HepG2 (cell line): ENCODE results near the gene AGBL3. TPM values are rescaled to one million over a fixed set of nuclear protein-coding genes. Genes with fewer than 3 reads are reported as not detected.

Experiments used
- AKAP8 ChIP-seq: sonication (generic); formaldehyde crosslinking; IDR thresholded peaks from 2 replicates; pipeline ENCODE4 v1.5.1; 2020; ENCODE audit warnings: mild to moderate bottlenecking, missing genetic modification reagents
- CREM ChIP-seq, 2 experiments: sonication (generic) in 1 of 2; formaldehyde crosslinking in 1 of 2; IDR thresholded peaks; 2 replicates each; pipeline versions ENCODE4 v1.4.0 to v1.6.1; 2016 to 2020; ENCODE audit warnings: antibody characterized with exemption in 1 of 2, mild to moderate bottlenecking in 1 of 2, missing genetic modification reagents in 1 of 2
- EZH2 ChIP-seq: conservative IDR thresholded peaks from 2 replicates; pipeline ENCODE4 v1.6.1; 2012; ENCODE audit warnings: mild to moderate bottlenecking, low read depth, low read length, moderate library complexity
- HDAC6 ChIP-seq: fragments of 200-600 bp; sonication (generic); IDR thresholded peaks from 2 replicates; pipeline ENCODE4 v1.7.0; 2017; ENCODE audit warnings: mild to moderate bottlenecking, antibody characterized with exemption, low read length, low read depth
- NONO ChIP-seq, 2 experiments: fragments of 450-650 bp in 1 of 2; sonication (generic) in 1 of 2; formaldehyde crosslinking in 1 of 2; IDR thresholded peaks in 1 of 2; conservative IDR thresholded peaks in 1 of 2; 2 replicates each; pipeline versions ENCODE4 v1.6.1 to v1.8.0; 2017 to 2022; ENCODE audit warnings: mild to moderate bottlenecking in 1 of 2, missing genetic modification reagents in 1 of 2, moderate library complexity in 1 of 2
- NR2F2 ChIP-seq: IDR thresholded peaks from 2 replicates; pipeline ENCODE4 v1.6.1; 2012; ENCODE audit warnings: low read depth, inconsistent platforms, borderline replicate concordance
- REXO4 ChIP-seq: sonication (generic); formaldehyde crosslinking; IDR thresholded peaks from 2 replicates; pipeline ENCODE4 v1.8.0; 2022; ENCODE audit warnings: missing genetic modification reagents, mild to moderate bottlenecking, borderline replicate concordance
- ZMYM3 ChIP-seq: sonication (generic); formaldehyde crosslinking; IDR thresholded peaks from 2 replicates; pipeline ENCODE4 v1.5.1; 2020; ENCODE audit warnings: mild to moderate bottlenecking, missing genetic modification reagents
- ZNF160 ChIP-seq: sonication (generic); formaldehyde crosslinking; IDR thresholded peaks from 2 replicates; pipeline ENCODE4 v1.8.0; 2022; ENCODE audit warnings: mild to moderate bottlenecking, inconsistent platforms, missing genetic modification reagents
- ZNF263 ChIP-seq: sonication (generic); formaldehyde crosslinking; IDR thresholded peaks from 2 replicates; pipeline ENCODE4 v1.4.0; 2020; ENCODE audit warnings: missing genetic modification reagents
- ZNF432 ChIP-seq: sonication (generic); formaldehyde crosslinking; IDR thresholded peaks from 2 replicates; pipeline ENCODE4 v1.5.0; 2020; ENCODE audit warnings: missing genetic modification reagents, mild to moderate bottlenecking, borderline replicate concordance
- ZNF841 ChIP-seq: sonication (generic); formaldehyde crosslinking; IDR thresholded peaks from 2 replicates; pipeline ENCODE4 v1.8.1; 2023; ENCODE audit warnings: missing genetic modification reagents, borderline replicate concordance
- polyA plus RNA-seq, 8 experiments: library from polyadenylated mRNA; depleted of rRNA in 3 of 8; stranded (reverse) in 7 of 8; unstranded in 1 of 8; fragments of >200 nt; fragmentation: Illumina TruSeq in 4 of 8; extraction: Trizol in 4 of 8; gene quantifications; 2 replicates each; pipeline versions ENCODE4 v1.2.1 to v1.2.3, GENCODE V29; 2011 to 2016; ENCODE audit warnings: low read depth in 4 of 8, missing spikeins in 1 of 8, mixed read lengths in 1 of 8; ENCODE audit not compliant: insufficient read depth in 1 of 8
- total RNA-seq, 5 experiments: library from RNA; depleted of rRNA; stranded (reverse); fragments of >200 nt; fragmentation: Illumina TruSeq; extraction: Trizol; gene quantifications; 2 replicates each; pipeline ENCODE4 v1.2.3, GENCODE V29; 2016; ENCODE audit warnings: low read depth in 1 of 5
- TF ChIP-seq, protein P1 (sequence below): sonication (generic); formaldehyde crosslinking; IDR thresholded peaks from 2 replicates; pipeline ENCODE4 v1.9.0; 2021; ENCODE audit warnings: mild to moderate bottlenecking, missing genetic modification reagents
- TF ChIP-seq, protein P2 (sequence below): sonication (generic); formaldehyde crosslinking; IDR thresholded peaks from 2 replicates; pipeline ENCODE4 v1.4.0; 2020; ENCODE audit warnings: mild to moderate bottlenecking, low read depth, missing genetic modification reagents
- TF ChIP-seq, protein P3 (sequence below): sonication (generic); formaldehyde crosslinking; IDR thresholded peaks from 2 replicates; pipeline ENCODE4 v1.8.1; 2023; ENCODE audit warnings: mild to moderate bottlenecking, missing genetic modification reagents, borderline replicate concordance

Gene AGBL3
- total and polyA plus RNA-seq, 2 of the 13 experiments (the other 11 are each of a cell fraction or from before 2014, with no cell fraction given): 2.2 to 7.2 TPM

DNA sequence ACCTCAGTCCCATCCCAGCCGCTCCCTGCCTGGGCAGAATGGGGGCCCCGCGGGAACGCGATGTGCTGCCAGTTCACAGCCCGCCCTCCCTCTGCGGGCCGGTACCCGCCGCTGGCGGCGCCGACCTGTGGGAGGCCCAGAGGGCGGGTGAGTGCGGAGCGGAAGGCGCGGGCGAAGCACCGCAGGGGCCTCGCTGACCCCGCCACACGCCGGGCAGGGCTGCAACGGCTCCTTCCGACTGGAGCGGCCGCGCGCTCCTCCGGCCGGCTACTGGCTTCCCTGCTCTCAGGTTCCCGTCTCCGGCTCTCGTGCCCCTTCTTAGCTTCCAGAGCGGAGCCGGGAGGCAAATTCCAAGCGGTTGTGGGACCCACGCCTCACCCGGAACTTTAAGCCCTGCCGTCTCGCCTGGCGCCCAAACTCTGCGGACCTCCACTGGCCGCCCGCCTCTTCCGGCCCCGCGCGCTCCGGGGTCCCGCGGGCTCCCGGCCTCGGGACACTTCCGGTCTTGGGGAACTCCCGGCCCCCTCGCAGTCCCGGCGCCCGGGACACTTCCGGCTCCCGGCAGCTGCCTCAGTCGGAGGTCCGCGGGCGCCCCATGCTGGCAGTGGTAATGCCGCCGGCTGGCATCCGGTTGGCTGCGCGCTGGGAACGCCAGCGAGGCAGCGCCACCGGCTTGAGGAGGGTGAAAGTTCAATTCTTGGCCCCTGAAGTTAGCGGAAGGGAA lies 184.1 kb downstream of the AGBL3 start, which contains the start of gene CYREN (continued):
- TF ChIP-seq, protein P1, sequence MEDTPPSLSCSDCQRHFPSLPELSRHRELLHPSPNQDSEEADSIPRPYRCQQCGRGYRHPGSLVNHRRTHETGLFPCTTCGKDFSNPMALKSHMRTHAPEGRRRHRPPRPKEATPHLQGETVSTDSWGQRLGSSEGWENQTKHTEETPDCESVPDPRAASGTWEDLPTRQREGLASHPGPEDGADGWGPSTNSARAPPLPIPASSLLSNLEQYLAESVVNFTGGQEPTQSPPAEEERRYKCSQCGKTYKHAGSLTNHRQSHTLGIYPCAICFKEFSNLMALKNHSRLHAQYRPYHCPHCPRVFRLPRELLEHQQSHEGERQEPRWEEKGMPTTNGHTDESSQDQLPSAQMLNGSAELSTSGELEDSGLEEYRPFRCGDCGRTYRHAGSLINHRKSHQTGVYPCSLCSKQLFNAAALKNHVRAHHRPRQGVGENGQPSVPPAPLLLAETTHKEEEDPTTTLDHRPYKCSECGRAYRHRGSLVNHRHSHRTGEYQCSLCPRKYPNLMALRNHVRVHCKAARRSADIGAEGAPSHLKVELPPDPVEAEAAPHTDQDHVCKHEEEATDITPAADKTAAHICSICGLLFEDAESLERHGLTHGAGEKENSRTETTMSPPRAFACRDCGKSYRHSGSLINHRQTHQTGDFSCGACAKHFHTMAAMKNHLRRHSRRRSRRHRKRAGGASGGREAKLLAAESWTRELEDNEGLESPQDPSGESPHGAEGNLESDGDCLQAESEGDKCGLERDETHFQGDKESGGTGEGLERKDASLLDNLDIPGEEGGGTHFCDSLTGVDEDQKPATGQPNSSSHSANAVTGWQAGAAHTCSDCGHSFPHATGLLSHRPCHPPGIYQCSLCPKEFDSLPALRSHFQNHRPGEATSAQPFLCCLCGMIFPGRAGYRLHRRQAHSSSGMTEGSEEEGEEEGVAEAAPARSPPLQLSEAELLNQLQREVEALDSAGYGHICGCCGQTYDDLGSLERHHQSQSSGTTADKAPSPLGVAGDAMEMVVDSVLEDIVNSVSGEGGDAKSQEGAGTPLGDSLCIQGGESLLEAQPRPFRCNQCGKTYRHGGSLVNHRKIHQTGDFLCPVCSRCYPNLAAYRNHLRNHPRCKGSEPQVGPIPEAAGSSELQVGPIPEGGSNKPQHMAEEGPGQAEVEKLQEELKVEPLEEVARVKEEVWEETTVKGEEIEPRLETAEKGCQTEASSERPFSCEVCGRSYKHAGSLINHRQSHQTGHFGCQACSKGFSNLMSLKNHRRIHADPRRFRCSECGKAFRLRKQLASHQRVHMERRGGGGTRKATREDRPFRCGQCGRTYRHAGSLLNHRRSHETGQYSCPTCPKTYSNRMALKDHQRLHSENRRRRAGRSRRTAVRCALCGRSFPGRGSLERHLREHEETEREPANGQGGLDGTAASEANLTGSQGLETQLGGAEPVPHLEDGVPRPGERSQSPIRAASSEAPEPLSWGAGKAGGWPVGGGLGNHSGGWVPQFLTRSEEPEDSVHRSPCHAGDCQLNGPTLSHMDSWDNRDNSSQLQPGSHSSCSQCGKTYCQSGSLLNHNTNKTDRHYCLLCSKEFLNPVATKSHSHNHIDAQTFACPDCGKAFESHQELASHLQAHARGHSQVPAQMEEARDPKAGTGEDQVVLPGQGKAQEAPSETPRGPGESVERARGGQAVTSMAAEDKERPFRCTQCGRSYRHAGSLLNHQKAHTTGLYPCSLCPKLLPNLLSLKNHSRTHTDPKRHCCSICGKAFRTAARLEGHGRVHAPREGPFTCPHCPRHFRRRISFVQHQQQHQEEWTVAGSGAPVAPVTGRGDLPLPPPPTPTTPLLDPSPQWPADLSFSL (CRISPR knock-in tag): no peak
- TF ChIP-seq, protein P2, sequence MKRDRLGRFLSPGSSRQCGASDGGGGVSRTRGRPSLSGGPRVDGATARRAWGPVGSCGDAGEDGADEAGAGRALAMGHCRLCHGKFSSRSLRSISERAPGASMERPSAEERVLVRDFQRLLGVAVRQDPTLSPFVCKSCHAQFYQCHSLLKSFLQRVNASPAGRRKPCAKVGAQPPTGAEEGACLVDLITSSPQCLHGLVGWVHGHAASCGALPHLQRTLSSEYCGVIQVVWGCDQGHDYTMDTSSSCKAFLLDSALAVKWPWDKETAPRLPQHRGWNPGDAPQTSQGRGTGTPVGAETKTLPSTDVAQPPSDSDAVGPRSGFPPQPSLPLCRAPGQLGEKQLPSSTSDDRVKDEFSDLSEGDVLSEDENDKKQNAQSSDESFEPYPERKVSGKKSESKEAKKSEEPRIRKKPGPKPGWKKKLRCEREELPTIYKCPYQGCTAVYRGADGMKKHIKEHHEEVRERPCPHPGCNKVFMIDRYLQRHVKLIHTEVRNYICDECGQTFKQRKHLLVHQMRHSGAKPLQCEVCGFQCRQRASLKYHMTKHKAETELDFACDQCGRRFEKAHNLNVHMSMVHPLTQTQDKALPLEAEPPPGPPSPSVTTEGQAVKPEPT (CRISPR knock-in tag): 0 out of 2 replicates have a peak, but pooled peaks have one; percentile 35
- TF ChIP-seq NONO (IDR thresholded peaks at IDR 0.05): no peak
- TF ChIP-seq NONO (CRISPR knock-in tag; conservative IDR thresholded peaks at IDR 0.05): peak; percentile 95
- no peak for TF ChIP-seq ZNF841 (CRISPR knock-in tag)
- TF ChIP-seq, protein P3, sequence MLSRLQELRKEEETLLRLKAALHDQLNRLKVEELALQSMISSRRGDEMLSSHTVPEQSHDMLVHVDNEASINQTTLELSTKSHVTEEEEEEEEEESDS (CRISPR knock-in tag): no peak
- no peak; the same call in 1 of the 2 replicates for TF ChIP-seq ZMYM3 (CRISPR knock-in tag)
- TF ChIP-seq ZNF432: no peak
- TF ChIP-seq ZNF160 (CRISPR knock-in tag): no peak
- TF ChIP-seq REXO4: no peak
- TF ChIP-seq CREM (IDR thresholded peaks at IDR 0.05): no peak; the same call in 1 of the 2 replicates
- no peak for TF ChIP-seq CREM (CRISPR knock-in tag; IDR thresholded peaks at IDR 0.05)
- TF ChIP-seq ZNF263 (CRISPR knock-in tag): peak; percentile 11
- TF ChIP-seq NR2F2: peak; percentile 16; the same call in 1 of the 2 replicates
- TF ChIP-seq EZH2: no peak
- TF ChIP-seq HDAC6: no peak
- TF ChIP-seq AKAP8: no peak; the same call in 1 of the 2 replicates
